H4 (cell line): ENCODE measurements around the gene EEF2KMT. TPM values are rescaled to one million over a fixed set of nuclear protein-coding genes. Genes with fewer than 3 reads are reported as not detected.
"Not testable (repeated sequence)": the region's sequence is repeated elsewhere in the genome, so short reads cannot be mapped to it uniquely, and the experiment has no call there.

Source experiments
- DNase-seq: peaks from one replicate; pipeline ENCODE4 v3.0.0-alpha.2; 2015; ENCODE audit warnings: low spot score
- total RNA-seq: library from RNA; depleted of rRNA; stranded (reverse); fragments of >200 nt; shearing (Covaris generic); gene quantifications from 2 replicates; pipeline ENCODE4 v1.2.3, GENCODE V29; 2014

EEF2KMT gene
- total RNA-seq, 1 experiment from 2014 or later: 16.6 TPM

- not testable (repeated sequence) for DNase-seq
Observed at GRCh38 chr16:5095145-5095830, 2.3 kb downstream of the EEF2KMT start.

DNA sequence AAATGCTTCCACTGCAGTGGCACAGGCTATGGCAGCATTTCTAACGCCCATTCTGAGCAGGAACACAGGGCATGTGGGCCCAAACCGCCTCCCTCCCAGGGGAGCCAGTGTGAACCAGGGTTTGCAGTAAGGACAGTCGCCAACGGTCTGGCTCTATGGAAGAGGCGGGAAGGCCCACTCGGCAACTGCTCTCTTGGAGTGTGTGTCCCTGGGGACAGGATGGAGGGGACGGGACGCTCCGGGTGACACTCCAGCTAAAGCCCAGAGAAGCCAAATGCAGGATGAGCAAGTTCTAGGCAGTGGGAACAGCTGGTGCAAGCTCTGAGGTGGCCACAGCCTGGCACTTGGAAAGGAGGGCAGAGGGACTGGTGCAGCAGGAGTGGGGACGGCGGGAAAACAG, 3.8 kb downstream of the EEF2KMT start:
- not testable (repeated sequence) for DNase-seq

GRCh38 chr16:5093081-5093480, 4.5 kb downstream of the EEF2KMT start:
- not testable (repeated sequence) for DNase-seq

DNA sequence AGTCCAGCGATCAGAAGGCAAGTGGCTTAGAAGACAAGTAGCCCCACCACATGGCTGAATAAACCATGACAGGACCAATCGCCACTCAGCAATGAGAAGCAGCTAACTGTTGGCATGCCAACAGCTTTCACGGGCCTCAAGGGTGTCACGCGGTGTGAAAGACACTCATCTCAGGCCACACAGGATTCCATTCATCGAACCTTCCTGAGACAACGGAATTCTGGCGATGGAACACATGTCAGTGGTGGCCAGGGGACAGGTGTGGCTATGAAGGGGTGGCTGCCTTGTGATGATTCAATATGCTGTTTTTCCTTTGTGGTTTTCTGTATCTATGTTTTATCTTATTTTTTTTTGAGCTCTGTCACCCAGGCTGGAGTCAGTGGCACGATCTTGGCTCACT, 7.0 kb downstream of the EEF2KMT start:
- DNase-seq: not testable (repeated sequence)

- DNase-seq: not testable (repeated sequence)
Observed at GRCh38 chr16:5089911-5090555, 7.6 kb downstream of the EEF2KMT start.

DNA sequence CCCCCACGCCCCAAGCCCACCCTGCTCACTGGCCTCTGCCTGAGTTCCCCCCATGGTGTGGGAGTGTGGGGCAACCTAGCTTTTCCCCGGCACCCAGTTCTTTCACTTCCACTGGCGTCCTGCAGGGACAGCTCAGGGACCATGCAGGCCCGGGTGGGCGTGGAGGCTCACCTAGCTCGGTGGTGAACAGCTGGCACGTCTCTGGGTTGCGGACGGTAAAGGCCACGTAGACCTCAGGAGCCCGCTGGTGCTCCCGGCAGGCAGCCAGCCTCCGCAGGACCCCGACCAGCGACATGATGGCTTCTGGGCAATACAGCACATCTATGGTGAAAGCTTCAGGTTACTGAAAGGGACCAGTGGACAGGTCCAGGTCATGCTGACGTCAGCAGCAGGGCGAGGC, 8.7 kb downstream of the EEF2KMT start:
- DNase-seq: not testable (repeated sequence)

DNA sequence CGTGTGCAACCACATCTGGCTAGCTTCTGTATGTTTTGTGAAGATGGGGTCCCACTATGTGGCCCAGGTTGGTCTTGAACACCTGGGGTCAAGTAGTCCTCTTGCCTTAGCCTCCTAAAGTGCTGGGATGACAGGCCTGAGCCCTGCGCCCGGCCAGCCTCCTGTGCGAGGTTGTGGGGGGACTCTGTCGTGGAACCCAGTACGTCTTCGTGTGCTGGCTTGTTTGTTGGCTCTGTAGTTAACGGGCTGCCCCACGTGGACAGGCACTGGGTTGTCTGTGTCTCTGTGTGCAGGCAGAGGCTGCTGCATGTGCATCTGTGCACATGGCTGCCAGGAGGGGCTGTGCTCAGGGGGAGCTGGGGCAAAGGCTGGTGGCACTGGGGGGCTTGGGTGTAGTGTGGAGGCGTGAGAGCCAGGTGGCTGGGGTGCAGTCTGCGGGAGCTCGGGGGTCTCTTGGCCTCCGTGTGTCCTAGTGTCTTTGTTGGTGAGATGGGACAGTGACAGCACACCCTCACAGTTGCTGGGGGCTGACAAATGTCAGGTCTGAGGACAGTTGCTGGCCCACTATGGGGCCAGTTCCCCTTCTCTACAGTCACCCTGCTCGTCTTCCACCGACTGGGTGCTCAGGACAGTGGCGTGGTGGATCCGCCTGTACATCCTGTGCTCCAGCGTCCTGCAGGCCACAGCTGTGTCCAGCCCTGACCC, 9.4 kb downstream of the EEF2KMT start:
- not testable (repeated sequence) for DNase-seq

DNA sequence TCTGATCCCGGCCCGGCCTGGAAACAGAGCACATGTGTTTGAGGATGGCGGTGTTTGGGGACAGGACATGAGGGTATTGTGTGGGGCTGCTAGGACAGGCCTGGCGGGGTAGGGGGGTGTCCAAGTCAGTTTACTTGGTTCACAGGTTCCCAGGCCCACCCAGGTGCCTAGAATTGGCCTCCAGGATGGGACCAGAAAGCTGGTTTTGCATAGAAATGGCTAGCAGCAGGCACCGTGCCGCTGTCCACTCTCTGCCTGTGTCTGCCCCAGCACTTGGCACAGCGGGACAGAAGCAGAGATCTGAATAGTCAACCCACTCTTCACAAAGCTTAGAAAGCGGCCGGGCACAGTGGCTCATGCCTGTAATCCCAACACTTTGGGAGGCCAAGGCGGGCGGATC, 11.9 kb downstream of the EEF2KMT start:
- DNase-seq: not testable (repeated sequence)

DNA sequence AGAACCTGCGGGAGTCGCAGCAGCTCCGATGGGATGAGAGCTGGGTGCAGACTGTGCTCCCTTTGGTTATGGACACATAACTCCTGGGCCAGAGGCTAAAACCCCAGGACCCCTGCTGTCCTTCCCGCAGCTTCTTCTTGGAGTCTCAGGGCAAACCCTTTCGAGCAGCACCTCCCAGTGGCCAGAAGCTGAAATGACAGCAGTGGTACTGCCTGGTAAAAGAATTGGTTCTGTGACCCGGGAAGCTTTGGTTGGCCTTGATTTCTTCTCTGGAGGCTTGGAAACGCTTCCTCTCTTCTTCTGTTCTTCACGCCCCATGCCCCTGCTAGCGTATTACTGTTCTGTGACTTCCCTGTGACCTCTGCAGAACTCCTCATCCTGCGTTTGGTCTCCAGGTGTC, 12.8 kb downstream of the EEF2KMT start:
- DNase-seq: peak; percentile 27

DNA sequence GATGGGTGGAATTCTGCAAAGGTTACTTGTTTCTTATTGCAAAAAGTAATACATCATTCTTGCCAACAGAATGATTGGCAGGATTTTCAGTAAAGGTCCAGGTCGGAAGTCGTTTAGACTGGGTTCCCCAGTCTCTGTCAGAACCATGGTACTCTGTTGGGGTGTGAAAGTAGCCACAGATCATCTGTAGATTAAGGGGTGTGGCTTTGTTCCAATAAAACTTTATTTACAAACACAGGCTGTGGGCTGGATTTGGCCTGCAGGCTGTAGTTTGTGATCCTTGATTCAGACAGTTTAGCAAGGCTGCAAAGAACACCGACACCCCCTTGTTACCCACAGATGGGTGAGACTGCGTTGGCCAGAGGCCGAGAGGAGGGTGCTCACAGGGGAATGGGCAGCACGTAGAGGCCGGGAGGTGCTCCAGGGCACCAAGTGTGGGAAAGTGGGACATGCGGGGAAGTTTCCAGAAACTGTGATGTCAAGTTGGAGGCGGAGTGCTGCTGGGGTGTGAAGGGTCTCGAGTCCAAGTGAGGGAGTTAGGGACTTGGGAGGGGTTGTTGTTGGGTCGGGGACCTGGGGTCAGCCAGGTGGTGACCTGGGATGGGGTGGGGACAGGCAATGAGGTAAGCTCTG, 13.4 kb downstream of the EEF2KMT start:
- not testable (repeated sequence) for DNase-seq

- not testable (repeated sequence) for DNase-seq
Observed at GRCh38 chr16:5083646-5084045, 13.9 kb downstream of the EEF2KMT start.

- not testable (repeated sequence) for DNase-seq
Observed at GRCh38 chr16:5080996-5081395, 16.6 kb downstream of the EEF2KMT start.

DNA sequence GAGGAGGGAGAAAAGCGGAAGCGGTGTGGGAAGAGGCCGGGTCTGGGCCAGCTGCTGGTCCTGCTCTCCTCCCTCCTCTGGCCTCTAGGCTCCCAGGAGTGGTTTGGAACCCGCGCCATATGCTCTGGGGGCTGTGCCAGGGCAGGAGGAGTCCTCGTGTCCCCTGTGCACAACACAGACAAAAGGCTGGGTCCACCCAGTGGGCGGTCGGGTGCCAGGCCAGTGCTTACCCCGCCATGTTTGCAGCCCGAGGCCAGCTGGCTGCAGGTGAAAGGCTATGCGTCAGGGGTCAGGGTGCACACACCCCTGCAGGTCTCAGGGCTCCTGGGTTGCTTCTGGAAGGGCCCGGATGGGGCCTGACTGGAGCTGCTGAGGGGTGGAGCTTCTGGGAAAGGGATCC, 17.1 kb downstream of the EEF2KMT start:
- not testable (repeated sequence) for DNase-seq

DNA sequence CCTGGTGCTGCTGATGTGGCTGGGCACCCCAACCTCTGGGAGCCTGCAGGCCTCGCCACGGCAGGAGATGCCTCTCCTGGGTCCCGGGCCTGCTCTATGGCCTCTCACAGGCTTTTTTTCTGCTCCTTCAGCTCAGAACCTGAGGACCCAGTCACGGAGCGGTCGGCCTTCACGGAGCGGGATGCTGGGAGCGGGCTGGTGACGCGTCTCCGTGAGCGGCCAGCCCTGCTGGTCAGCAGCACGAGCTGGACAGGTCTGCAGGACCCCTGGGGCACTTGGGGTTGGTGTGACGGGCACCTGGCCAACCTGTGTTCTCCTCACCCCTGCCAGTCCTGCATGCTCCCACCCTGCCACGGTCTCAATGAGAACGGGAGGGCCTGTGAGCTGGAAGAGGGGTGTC, 19.0 kb downstream of the EEF2KMT start:
- no peak for DNase-seq

GRCh38 chr16:5077304-5077703, 20.3 kb downstream of the EEF2KMT start:
- DNase-seq: no peak

DNA sequence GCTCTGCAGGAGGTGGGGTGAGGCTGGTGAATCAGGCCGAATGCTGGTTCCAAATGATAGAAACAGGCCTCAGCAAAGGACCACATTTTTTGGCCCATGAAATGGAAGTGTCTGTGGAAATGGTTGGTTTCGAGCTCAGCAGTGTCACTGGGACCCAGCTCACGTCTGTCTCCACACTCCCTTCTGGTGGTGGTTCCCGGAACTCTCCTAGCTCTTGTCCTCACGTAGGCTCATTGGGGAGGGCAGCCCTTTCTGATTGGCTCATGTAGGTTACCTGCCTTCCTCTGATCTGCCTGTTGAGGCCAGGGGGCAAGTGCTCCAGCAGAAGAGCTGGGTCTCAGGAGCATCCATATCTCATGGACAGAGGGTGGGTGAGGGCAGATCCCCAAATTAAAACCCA, 22.0 kb downstream of the EEF2KMT start:
- DNase-seq: no peak

- not testable (repeated sequence) for DNase-seq
Observed at GRCh38 chr16:5073771-5074170, 23.8 kb downstream of the EEF2KMT start.

GRCh38 chr16:5073279-5073629, 24.3 kb downstream of the EEF2KMT start:
- DNase-seq: no peak

DNA sequence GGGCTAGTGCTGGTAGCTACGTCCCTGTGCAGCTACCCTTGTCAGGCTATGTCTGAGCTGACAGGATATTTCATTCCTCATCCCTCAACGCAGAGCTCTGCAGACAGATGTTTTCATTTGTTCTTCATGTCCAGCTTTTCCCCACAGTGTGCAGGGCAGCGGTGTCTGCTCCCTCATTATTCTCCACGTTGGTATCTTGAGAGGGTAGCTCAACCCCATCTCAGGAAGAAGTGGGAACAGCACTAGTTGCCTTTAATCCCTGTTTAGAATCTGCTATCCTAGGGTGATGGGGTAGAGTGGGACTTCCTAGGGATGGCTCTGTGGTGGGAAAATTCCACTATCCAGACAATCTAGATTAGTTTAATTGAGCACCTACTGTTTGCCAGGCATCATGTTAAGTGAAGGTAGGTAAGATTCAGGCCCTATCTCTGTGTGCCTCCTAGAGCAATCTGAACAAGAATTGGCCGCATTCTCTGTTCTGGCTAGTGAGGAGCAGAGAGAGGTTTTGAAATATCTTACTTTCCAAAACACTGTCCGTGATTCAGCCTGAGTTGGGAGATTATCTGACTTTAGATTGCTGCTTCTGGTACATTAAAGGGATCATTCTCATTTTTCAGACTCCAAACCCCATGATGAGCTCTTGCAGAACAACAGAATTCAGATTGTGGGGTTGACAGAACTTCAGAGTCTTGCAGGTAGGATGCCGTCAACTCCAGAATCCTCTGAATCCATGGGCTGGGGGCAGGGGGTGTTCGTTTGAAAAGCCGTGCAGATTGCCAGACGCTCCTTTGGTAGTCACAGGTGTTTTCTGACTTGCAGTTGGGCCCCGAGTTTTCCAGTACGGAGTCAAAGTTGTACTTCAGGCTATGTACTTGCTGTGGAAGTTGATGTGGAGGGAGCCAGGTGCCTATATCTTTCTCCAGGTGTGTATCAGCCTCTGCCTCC, 25.0 kb downstream of the EEF2KMT start:
- no peak for DNase-seq

DNA sequence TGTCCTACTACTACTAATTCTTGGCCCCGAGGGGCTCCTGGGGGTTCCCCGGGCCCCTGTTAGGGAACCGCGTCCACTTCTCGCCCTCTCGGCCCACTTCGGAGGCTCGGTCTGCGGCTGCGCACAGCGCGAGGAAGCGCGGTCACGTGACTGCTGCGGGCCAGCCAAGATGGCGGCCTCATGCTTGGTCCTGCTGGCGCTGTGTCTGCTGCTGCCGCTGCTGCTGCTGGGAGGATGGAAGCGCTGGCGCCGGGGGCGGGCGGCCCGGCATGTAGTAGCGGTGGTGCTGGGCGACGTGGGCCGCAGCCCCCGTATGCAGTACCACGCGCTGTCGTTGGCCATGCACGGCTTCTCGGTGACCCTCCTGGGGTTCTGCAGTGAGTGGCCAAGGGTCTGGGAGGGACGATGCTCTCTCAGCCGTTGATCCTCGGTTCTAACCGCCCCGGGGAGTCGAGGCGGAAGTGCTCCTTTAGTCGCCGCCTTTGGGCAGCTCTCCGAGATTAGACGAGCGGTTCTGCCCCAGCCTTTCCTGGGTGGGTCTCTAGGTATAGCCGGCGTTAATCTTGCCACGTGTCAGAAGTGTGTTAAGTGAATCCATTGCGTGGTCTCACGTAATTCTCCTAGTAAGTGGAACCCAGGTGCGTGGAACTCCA, 25.8 kb downstream of the EEF2KMT start, which contains the start of gene ALG1:
ALG1 (plus strand) TSS at position 163 of the 653 bp plus-strand sequence; CDS start at position 170, 7 bp downstream.
- DNase-seq: peak; percentile 84

GRCh38 chr16:5071341-5071680, 26.3 kb downstream of the EEF2KMT start:
- no peak for DNase-seq
